HepG2 (cell line): ENCODE data around the gene CA10. TPM values are rescaled to one million over a fixed set of nuclear protein-coding genes. Genes with fewer than 3 reads are reported as not detected.

Experiments
- ATAC-seq: fragments of 200-7000 bp; cut with Tn5 transposase; 3 replicates; pipeline ENCODE4 v1.9.1; 2020; ENCODE audit warnings: mild to moderate bottlenecking, moderate library complexity
- BruUV-seq: library from RNA; stranded (reverse); fragments of 400-500 nt; replicated peaks from 2 replicates; lab custom pipeline; 2021; lab: Mats Ljungman, UMichigan
- CTCF ChIA-PET: fragments of 300-600 bp; formaldehyde crosslinking; extraction: SDS; loops from one replicate; lab custom pipeline; 2021; ENCODE audit warnings: low total read pairs, inconsistent platforms, low intra/inter-chr PET ratio; lab: Yijun Ruan, JAX
- POLR2A ChIA-PET: fragments of 350-600 bp; sonication (Branson Sonifier 250); formaldehyde crosslinking; loops from one replicate; lab custom pipeline; 2020; ENCODE audit warnings: antibody characterized with exemption, inconsistent platforms; lab: Yijun Ruan, JAX
- DNase-seq: peaks from one replicate; pipeline ENCODE4 v3.0.0-alpha.2; 2015; ENCODE audit warnings: low spot score
- FAIRE-seq: peaks from 3 replicates; lab custom pipeline; 2011; peaks lifted over from hg19 to GRCh38; lab: Jason Lieb, UNC
- H2AFZ ChIP-seq: one replicate; pipeline ENCODE4 v1.6.1; 2011; ENCODE audit warnings: low read length, inconsistent platforms
- H3K27ac ChIP-seq: fragments of 300-600 bp; 3 replicates; pipeline ENCODE4 v1.8.0; 2011; ENCODE audit warnings: mixed run types, mild to moderate bottlenecking, mixed read lengths, low read length, inconsistent platforms; ENCODE audit not compliant: insufficient read depth; ENCODE audit errors: extremely low read length
- H3K27me3 ChIP-seq, 2 experiments: fragments of 200-600 bp in 1 of 2; 2 replicates in 1 of 2; 3 replicates in 1 of 2; pipeline versions ENCODE4 v1.6.0 to v1.8.0; 2011; ENCODE audit warnings: low read length in 2 of 2, mild to moderate bottlenecking in 2 of 2, moderate library complexity in 2 of 2, inconsistent platforms in 1 of 2; ENCODE audit not compliant: insufficient read depth in 2 of 2, control insufficient read depth in 1 of 2
- H3K36me3 ChIP-seq, 2 experiments: fragments of 200-600 bp in 1 of 2; replicated peaks in 1 of 2; 2 replicates in 1 of 2; 3 replicates in 1 of 2; pipeline versions ENCODE4 v1.5.1 to v1.8.0; 2011; ENCODE audit warnings: low read length in 2 of 2, inconsistent platforms in 1 of 2; ENCODE audit not compliant: insufficient read depth in 2 of 2, control insufficient read depth in 1 of 2
- H3K4me1 ChIP-seq: 2 replicates; pipeline ENCODE4 v1.5.1; 2012; ENCODE audit warnings: low read length, inconsistent platforms; ENCODE audit not compliant: insufficient read depth
- H3K4me2 ChIP-seq: 2 replicates; pipeline ENCODE4 v1.6.0; 2011; ENCODE audit warnings: low read depth, low read length, inconsistent platforms
- H3K4me3 ChIP-seq, 3 experiments: fragments of 200-600 bp in 1 of 3; sonication (generic), shearing (Covaris generic) in 1 of 3; replicated peaks in 1 of 3; 2 replicates each; pipeline ENCODE4 v1.5.1; 2011 to 2016; ENCODE audit warnings: low read length in 3 of 3, inconsistent platforms in 2 of 3, low read depth in 2 of 3, mild to moderate bottlenecking in 2 of 3, control low read depth in 1 of 3, mixed read lengths in 1 of 3; ENCODE audit not compliant: insufficient read depth in 1 of 3
- H3K79me2 ChIP-seq: one replicate; pipeline ENCODE4 v1.6.1; 2011; ENCODE audit warnings: low read length, inconsistent platforms; ENCODE audit not compliant: insufficient read depth
- H3K9ac ChIP-seq: 2 replicates; pipeline ENCODE4 v1.6.0; 2011; ENCODE audit warnings: mild to moderate bottlenecking, low read depth, low read length, inconsistent platforms; ENCODE audit not compliant: insufficient read depth
- H3K9me3 ChIP-seq: 2 replicates; pipeline ENCODE4 v1.5.1; 2012; ENCODE audit warnings: mild to moderate bottlenecking, low read length
- H4K20me1 ChIP-seq: 2 replicates; pipeline ENCODE4 v1.6.0; 2011; ENCODE audit warnings: inconsistent platforms, mild to moderate bottlenecking, low read length, moderate library complexity; ENCODE audit not compliant: insufficient read depth
- FOXO4 ChIP-seq: sonication (generic); formaldehyde crosslinking; conservative IDR thresholded peaks from 2 replicates; pipeline ENCODE4 v1.8.1; 2023; ENCODE audit warnings: missing genetic modification reagents
- KAT8 ChIP-seq: IDR thresholded peaks from 2 replicates; pipeline ENCODE4 v1.6.1; 2016; ENCODE audit warnings: missing genetic modification reagents, missing compliant biosample characterization
- MLLT10 ChIP-seq: sonication (generic); formaldehyde crosslinking; IDR thresholded peaks from 2 replicates; pipeline ENCODE4 v1.4.0; 2020; ENCODE audit warnings: missing genetic modification reagents
- PAWR ChIP-seq: sonication (generic); formaldehyde crosslinking; IDR thresholded peaks from 2 replicates; pipeline ENCODE4 v1.4.0; 2020; ENCODE audit warnings: missing genetic modification reagents, mild to moderate bottlenecking, borderline replicate concordance
- SATB2 ChIP-seq: sonication (generic); formaldehyde crosslinking; IDR thresholded peaks from 2 replicates; pipeline ENCODE4 v1.5.0; 2020; ENCODE audit warnings: missing genetic modification reagents
- WGBS: methylation state at CpG from one replicate; pipeline ENCODE4 v1.1.6; 2017; ENCODE audit warnings: low lambda C conversion rate; 5-methylcytosine and 5-hydroxymethylcytosine counted together
- in situ Hi-C: cut with HindIII; loops from 2 replicates; pipeline ENCODE4 v1.10.0; 2017; ENCODE audit warnings: low pct_unique_long_range_greater_than_20kb; ENCODE audit not compliant: extremely low pct_ligation_motif_present
- intact Hi-C: fragments of 100-400 bp; cut with micrococcal nuclease; formaldehyde crosslinking; loops from one replicate; pipeline ENCODE4 v1.10.0; 2022; ENCODE audit not compliant: unreplicated experiment
- polyA plus RNA-seq, 8 experiments: library from polyadenylated mRNA; depleted of rRNA in 3 of 8; stranded (reverse) in 7 of 8; unstranded in 1 of 8; fragments of >200 nt; fragmentation: Illumina TruSeq in 4 of 8; extraction: Trizol in 4 of 8; gene quantifications; 2 replicates each; pipeline versions ENCODE4 v1.2.1 to v1.2.3, GENCODE V29; 2011 to 2016; ENCODE audit warnings: low read depth in 4 of 8, missing spikeins in 1 of 8, mixed read lengths in 1 of 8; ENCODE audit not compliant: insufficient read depth in 1 of 8
- total RNA-seq, 5 experiments: library from RNA; depleted of rRNA; stranded (reverse); fragments of >200 nt; fragmentation: Illumina TruSeq; extraction: Trizol; gene quantifications; 2 replicates each; pipeline ENCODE4 v1.2.3, GENCODE V29; 2016; ENCODE audit warnings: low read depth in 1 of 5
- TF ChIP-seq, protein P1 (sequence below): fragments of 450-650 bp; IDR thresholded peaks from 2 replicates; pipeline ENCODE4 v1.6.1; 2017; ENCODE audit warnings: mild to moderate bottlenecking

Gene CA10
- total and polyA plus RNA-seq, 2 of the 13 experiments (the other 11 are each of a cell fraction or from before 2014, with no cell fraction given): not detected

GRCh38 chr17:51805185-51805584, 353.3 kb downstream of the CA10 start:
- POLR2A ChIA-PET: no interaction called here
- DNase-seq: no peak
- in situ Hi-C loops: no loop called here
- Histone ChIP-seq H3K36me3 (no peaks in the 10 kb centered on the region), H3K27ac (no peak overlapping the region), H4K20me1 (no peaks in the 10 kb centered on the region), H3K4me3 (no peak overlapping the region), H2AFZ (no peak overlapping the region), H3K79me2 (no peaks in the 10 kb centered on the region), H3K27me3 (no peaks in the 10 kb centered on the region), H3K4me2 (no peak overlapping the region), H3K4me1 (no peaks in the 10 kb centered on the region), H3K9me3 (no peaks in the 10 kb centered on the region), H3K9ac (no peak overlapping the region)
- BruUV-seq: no TSS peak
- no peak for FAIRE-seq
- WGBS: 0% methylated on average over 2 of the region's 2 CpGs
- no peak for TF ChIP-seq KAT8 (CRISPR knock-in tag)
- TF ChIP-seq FOXO4: no peak
- TF ChIP-seq, protein P1, sequence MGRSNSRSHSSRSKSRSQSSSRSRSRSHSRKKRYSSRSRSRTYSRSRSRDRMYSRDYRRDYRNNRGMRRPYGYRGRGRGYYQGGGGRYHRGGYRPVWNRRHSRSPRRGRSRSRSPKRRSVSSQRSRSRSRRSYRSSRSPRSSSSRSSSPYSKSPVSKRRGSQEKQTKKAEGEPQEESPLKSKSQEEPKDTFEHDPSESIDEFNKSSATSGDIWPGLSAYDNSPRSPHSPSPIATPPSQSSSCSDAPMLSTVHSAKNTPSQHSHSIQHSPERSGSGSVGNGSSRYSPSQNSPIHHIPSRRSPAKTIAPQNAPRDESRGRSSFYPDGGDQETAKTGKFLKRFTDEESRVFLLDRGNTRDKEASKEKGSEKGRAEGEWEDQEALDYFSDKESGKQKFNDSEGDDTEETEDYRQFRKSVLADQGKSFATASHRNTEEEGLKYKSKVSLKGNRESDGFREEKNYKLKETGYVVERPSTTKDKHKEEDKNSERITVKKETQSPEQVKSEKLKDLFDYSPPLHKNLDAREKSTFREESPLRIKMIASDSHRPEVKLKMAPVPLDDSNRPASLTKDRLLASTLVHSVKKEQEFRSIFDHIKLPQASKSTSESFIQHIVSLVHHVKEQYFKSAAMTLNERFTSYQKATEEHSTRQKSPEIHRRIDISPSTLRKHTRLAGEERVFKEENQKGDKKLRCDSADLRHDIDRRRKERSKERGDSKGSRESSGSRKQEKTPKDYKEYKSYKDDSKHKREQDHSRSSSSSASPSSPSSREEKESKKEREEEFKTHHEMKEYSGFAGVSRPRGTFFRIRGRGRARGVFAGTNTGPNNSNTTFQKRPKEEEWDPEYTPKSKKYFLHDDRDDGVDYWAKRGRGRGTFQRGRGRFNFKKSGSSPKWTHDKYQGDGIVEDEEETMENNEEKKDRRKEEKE: no peak
- TF ChIP-seq MLLT10 (CRISPR knock-in tag): no peak
- TF ChIP-seq SATB2 (CRISPR knock-in tag): no peak
- no peak for TF ChIP-seq PAWR (CRISPR knock-in tag)
- CTCF ChIA-PET: no interaction called here
- intact Hi-C loops: no loop called here
- no peak for ATAC-seq
